HG03139 (cell line): Measurements from ENCODE around the gene HIPK2.

Source experiments
- ATAC-seq: cut with Tn5 transposase; IDR thresholded peaks from one replicate; pipeline ENCODE4 v1.9.1; 2021; ENCODE audit not compliant: unreplicated experiment

The HIPK2 gene

DNA sequence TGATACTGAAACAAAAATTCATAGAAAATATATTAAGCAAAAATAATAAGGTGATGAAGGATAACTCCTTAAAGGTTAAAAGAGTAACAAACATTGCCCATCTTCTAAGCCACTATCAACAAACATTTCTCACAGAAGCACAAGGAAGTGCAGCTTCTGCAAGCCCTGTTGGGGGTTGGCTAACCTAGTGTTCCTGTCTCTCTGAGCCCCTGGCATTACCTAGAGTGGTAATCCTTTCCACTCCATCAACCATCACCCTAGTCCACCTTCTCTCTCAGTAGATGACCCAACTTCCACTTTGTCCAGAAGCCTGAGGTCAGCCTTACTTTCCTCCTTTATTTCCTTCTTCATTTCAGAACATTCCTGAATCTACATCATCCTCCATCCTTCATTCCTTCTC lies 59.7 kb downstream of the HIPK2 start:
- no peak for ATAC-seq

DNA sequence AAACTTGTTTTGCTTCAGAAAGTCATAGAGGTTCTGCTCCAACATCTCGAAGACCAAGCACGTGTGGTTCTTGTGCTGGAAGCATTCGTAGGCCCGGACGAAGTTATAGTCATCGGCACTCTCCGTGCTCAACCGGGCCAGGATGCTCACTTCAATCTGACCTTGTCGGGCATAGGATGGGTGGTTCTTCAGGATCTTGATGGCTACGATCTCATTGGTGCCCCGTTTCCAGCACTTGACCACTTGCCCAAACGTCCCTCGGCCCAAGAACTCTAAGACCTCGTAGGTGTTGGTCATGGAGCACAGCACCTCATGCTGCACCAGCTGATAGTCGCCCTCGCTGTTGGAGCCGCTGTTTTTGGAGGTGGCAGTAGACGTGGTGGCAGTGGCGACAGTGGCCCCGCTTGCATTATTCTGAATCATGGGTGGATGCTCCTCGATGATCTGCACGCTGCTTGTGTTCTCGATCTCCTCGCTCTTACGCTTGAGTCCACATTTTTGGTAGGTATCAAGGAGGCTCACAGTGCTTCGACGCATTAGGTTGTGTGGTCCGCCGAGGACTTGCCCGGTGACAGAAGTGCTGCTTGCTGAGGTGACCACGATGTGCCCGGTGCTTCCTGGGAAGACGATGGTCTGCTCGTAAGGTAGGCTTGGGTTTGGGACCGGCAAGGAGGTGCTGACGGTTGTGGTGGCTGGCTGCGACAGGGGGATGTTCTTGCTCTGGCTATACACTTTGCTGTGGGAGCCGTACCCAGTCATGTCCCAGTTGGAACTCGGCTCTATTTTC lies 61.4 kb downstream of the HIPK2 start:
- no peak for ATAC-seq

DNA sequence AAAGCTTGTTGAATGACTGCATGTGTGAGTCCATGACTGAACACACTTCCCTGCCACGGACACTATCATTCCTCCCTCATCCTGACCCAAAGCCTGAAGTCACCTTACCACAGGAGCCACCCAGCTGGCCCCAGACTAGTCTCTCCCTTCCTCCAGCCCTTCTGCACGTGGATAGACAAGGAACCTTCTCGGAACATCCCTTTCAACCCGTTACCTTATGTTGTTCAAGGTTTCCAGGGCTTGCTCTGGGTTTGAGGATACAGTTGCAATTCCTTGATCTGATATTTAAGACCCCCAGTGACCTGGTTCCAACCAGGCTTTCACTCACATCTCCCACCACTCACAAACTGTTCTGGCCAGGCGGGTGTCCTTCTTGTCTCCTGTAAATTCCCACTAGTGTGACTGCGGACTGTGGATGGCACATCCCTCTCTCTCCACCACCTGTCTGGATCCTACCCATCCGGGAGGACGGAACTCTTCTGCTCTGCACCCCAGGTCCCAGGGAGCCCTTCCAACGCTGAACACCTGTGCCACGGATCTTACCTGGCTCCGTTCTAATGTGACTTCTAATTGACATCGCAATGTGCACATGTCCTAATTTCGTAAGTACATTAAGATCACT lies 62.5 kb downstream of the HIPK2 start:
- ATAC-seq, result no peak

DNA sequence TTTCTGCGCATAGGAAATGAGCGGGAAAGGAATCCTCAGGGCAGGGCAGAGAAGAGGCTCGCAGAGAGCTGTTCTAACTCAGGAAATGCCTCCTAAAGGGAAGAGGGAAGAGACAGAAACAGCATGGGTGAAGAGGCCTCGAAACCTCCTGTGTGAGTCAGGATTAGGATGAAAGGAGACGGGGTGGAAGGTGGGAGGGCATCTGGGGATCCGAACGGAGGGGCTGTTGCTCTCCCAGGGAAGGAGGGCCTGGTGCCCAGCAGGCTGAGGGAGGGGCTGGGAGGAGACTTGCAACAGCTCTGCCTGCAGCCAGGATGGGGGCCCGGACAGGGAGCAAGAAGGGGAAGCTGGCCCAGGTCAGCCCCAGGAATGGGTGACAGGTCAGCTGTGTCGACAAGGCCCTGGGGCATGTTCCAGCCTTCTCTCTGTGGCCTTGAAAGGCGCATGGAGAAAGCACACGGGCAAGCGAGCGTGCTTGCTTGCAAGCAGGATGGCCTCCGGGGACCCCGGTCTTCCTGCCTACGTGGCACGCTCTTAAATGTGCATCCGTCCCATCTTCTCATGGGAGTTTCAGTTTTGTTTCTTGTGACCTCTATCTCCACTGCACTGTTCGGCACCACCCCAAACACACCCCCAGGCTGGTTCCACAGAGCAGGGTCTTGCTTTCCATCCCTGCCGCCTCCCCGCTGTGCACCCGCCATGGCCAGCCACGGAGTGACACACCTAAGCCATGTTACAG lies 63.5 kb downstream of the HIPK2 start:
- peak; percentile 96 for ATAC-seq

DNA sequence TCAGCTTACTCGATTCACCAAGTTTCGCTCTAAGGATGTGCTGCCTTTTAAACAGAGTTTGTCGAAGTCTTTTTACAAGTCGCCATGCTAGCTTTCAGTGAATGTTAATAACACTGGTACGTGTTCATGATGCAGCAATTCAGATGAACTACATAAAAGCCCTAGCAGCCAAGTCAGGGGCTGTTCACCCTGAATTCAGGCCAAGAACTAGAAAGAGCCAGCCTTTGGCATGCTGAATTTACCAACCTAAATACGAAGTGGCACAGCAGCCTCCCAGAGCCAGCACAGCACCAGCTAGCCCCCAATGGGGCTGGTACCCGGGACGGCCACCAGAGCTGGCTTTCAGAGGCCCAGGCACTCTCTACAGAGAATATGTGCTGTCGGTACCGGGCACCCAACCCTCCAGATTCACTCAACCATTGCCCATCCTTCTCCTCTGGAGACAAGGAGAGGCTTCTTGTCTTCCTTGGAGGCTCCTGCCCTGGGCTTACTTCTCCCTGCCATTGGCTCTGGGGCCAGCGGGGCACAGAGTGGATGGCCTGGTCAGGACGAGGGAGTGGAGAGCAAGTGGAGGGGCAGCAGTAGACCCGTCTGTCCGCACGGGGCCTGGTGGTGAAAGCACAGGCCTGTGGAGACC lies 64.2 kb downstream of the HIPK2 start:
- ATAC-seq, result no peak

DNA sequence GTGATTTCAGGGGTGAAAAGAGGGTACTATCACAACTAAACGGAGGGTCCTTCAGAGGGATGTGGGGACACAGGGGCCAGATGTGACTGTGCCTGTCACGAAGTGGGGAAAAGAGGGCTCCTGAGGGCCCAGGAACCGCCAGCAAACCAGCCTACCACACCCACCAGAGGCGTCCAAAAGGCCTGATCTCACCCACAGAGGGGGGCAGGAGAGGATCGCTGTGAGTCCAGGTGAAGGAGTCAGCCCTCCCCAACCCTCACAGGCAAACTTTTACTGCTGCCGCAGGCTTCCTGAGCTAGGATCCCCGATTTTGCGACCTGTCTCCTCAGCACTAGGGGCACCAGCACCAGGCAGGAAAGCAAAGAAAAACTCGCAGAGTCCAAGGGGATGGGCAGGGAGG lies 64.7 kb downstream of the HIPK2 start:
- ATAC-seq, result no peak

DNA sequence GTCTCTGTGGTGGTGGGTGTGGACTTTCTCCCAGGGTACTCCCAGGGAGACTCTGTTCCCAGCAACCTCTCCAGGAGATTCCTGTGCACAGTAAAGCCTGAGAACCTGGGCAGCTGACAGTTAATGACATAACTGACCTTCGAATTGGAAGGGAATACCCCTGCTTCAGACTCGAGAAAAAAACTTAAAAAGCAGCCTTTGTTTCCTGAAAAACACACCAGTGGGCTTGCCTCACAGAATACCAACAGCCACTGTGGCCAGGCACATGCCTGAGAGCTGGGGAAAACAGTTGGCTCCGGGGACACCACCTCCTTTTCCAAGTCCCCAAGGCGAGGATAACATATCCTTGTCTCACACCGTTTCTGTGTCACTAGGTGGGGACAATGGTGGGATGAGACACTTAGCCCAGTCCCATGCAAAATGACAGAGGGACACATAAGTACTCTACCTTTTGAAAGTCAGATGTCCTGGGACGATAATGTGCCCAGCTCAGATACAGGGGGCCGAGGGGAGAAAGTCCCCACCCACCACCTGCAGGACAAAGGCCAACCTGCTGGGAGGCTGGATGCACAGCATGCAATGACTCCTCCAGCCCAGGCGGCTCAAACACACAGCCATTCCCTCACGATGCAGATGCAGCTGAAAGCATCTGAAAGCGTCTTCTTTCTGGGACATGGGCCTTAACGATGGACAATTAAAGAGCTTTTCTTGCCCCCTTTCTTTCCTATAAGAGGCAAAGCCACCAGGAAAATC lies 65.6 kb downstream of the HIPK2 start:
- no peak for ATAC-seq

DNA sequence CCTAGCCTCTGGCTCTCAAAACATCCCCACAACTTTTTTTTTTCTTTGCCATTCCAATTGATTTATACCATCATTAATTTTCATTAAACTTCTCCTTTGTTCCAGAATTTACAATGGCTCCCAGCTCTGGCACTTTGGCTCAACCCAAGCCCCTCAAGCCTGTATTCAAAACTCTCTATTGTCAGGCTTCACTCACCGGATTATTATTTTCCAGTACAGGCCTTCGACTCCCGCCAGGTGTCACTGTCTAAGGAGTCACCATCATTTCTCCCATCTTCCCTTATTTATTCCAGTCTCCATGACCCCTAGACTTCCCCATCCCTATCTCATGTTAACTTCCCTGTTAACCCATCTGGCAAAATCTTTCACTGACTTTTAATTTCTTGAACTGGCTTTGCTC lies 67.8 kb downstream of the HIPK2 start:
- ATAC-seq, result no peak

DNA sequence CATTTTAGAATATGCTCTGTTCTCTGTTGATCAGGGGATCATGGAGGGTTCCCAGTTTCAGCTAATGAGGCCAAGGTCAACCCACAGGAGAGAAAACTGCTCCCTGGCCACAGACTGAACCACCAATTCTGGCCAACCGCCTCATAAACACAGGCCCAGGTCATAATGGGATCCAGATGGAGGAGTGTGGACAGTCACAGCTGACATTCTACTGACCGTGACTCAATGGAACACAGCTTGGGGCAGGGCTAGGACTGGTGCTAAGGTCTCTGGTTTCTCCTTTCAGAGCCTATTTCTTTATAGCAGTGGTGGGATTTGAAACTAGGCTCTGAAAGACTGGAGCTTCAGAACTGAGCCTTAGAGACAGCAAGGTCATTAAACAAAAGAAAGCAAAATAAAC lies 68.3 kb downstream of the HIPK2 start:
- ATAC-seq, result no peak

DNA sequence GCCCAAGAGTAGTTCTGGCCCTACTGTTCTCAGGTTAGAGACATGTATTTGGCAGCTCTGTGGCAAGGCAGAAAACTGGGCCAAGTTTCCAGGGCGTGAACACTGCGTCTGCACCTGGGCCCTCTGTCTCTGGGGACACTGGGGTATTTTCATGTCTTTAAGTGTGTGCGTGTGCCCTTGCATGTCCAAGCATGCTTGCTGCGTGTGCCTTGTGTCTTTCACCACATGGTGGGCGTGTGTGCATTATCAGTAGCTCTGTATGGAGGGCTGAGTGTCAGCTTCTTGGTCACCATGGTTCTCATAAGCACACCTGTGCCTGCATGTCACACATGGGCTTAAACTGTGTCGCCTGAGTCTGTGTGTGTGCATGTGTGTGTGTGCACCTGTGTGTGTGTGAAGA lies 69.3 kb downstream of the HIPK2 start:
- peak; percentile 82 for ATAC-seq

DNA sequence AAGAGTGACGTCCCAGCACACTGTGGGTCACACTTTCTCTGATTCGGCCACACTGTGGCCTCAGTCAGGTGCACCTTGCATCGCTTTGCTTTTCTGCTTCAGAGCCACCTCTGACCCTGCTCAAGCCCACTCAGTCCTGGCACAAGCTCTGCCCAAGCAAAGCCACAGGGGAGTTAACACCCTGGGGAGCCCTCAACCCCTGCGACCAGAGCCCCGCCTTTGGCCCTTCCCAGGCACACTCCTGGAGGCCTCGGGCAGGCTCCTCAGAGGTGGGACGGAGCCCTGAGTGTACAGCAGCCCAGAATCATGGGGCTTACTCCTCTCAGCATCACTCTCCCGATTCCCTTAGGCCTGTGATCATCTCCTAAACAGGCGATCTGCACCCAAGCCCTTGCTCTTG lies 71.0 kb downstream of the HIPK2 start:
- ATAC-seq, result no peak

DNA sequence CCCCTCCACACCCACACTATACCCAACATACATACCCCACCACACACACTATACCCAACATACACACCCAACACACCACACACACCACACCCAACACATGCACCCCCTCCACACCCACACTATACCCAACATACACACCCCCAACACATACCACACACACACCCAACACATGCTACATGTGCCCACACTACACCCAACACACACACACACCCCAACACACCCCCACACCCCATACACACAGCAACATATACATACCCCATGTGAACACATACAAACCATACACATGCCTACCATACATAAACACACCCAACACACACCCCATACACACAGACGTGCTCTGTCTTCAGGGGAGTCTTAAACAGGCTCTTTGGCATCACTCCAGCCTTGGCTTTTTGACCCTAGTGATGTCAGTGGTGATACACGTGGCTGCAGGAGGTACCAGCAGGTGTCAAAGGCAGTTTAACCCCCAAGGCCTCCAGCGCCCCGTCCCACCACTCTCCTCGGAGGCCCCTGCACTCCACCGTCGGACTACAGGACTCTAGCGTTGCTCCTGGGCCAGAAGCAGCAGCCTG lies 73.4 kb downstream of the HIPK2 start:
- ATAC-seq, result no peak

DNA sequence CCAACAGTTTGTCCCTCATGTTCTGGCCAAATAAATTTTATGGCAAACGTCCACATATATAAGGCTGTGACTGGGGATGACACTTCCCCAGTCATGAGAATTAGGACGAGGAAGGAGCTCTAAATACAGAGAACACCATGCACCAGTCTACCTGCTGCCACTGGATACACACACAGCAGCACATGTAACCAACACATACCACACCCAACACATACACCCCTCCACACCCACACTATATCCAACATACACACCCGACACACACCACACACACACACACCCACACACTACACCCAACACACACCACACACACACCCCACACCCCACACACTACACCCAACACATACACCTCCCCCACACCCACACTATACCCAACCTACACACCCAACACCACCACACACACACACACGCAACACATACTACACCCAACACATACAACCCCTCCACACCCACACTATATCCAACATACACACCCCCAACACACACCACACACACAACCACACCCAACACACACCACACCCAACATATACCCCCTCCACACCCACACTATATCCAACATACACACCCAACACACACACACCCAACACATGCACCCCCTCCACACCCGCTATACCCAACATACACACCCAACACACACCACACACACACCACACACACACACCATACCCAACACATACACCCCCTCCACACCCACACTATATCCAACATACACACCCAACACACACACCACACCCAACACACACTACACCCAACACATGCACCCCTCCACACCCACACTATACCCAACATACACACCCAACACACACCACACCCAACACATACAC lies 74.1 kb downstream of the HIPK2 start:
- ATAC-seq, result no peak

DNA sequence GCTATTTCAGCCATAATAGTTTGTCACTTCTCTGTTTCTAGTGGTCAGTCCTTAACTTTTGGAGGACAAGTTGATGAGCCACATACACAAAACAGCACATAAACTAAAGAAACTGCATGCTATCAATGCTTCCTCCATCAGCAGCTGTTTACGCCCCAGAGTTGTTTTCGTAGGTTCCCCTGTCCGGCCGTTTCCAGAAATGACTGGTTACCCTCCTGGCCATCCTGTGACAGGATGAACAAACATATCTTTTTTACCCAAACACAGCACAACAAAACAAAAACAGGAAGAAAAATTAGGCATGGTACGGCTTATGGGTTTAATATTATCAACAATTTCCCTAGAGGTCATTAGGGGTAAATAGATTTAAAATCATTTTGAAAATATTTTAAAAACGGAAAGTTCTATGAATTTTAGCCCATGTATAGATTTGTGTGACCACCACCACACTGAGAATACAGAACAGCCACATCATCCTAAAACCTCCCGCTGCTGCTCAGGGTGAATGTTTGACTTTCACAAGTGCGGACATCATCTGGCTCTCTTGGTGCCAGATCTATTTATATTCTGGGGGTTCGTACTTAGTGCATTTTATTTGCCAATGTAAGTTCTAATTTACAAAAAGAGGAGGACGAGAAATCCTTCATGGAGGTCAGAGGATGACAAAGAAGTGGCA lies 74.8 kb downstream of the HIPK2 start:
- ATAC-seq, result peak; percentile 78

DNA sequence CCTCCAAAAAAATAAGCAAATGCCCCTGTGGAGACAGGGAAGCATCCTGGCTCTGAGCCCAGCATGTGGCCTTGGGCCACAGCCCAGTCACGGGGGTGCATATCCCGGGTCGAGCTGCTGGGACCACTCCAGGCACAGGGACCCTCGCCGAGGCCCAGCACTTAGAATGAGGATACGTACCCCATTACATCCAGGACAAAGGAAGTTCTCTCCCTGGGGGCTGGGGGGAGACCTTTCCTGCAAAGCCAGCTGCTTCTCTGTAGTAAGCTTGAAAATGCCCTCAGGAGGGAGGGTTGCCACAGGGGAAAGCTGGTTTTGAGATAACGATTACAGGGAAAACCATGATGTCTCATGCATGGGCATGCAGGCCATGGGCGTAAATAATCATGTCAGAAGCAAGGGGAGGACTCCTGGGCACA lies 75.5 kb downstream of the HIPK2 start:
- no peak for ATAC-seq

DNA sequence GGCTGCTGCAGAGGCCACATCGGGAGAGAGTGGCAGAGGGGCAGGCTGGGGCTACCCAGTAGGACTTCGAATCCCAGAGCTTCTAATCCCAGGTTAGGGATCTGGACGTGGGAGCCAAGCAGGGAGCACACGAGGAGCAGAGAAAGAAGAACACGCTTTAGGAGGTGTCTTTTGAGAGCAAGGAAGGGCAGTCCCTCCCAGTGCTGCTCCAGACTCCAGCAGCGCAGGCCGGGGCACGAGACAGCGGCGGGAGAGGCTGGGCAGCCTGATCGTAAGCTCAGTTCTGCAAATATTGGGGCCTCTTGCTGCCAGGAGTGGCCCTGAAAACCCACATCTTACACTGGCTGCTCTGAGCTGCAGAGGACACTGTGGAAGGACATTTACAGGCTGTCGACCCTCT lies 75.9 kb downstream of the HIPK2 start:
- ATAC-seq, result no peak

DNA sequence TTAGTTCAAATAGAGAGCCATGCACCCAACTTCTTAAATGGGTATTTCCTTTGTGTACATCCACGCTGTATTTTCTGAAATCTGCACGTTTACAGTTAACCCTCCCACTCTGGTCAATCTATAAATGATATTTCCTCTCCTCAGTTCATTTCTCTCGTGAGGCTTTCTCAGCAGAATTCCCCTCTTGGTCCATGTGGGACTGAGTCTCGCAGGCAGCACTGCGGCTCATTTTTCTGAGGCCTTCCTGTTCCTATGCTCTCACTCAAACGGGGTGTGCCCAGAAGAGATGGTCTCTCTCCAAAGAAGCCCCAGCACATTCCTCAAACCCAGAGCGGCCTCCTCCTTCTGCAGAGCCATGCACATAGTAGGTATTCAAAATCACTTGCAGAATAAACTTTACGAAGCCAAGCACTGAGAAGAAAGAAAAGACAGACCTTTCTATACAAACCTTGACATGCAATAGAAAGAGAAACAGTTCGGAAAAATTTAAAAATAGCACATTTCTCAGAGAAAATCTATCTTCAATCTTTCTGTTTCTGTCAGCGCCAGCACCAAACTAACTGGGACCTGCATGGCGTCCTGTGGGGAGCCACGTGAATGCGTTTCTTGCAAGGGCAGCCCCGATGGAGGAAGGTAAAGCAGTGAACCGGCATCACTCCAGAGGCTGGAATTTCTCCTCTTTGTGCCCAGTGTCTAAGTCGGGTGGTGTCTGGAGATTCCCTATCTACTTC lies 77.1 kb downstream of the HIPK2 start:
- ATAC-seq, result no peak
